Measurements from ENCODE around the gene ANXA6. TPM values are rescaled to one million over a fixed set of nuclear protein-coding genes. Genes with fewer than 3 reads are reported as not detected.

The ANXA6 gene
- total RNA-seq, 2 experiments from 2014 or later = 26.1 to 74.1 TPM

- H3K9me3 ChIP-seq (ENCODE audit: low read length) = no peaks in the 10 kb centered on the region
- no TSS peak for BruUV-seq (replicated peaks)
- DNase-seq (ENCODE audit: low spot score) = no peak
- no peak overlapping the region for H3K4me3 ChIP-seq (ENCODE audit: low read depth, low read length, poor library complexity, severe bottlenecking)
- no peaks in the 10 kb centered on the region for H3K9me2 ChIP-seq (ENCODE audit: insufficient read depth, low read length)
- POLR2A ChIA-PET = interaction anchor here (0.8 to 1.2 kb wide), 4 partner anchors 8 to 14 kb away, joined by 3 read pairs; no protein-coding TSS in a partner anchor
- H4K20me1 ChIP-seq (ENCODE audit: insufficient read depth, low read length) = no peaks in the 10 kb centered on the region
- no peak overlapping the region for H3K27ac ChIP-seq (ENCODE audit: low read depth, low read length, poor library complexity, severe bottlenecking)
- H3K4me2 ChIP-seq (ENCODE audit: low read length) = peak overlapping the region; percentile 33
- TF ChIP-seq EZH2phosphoT487 (IDR thresholded peaks at IDR 0.05; ENCODE audit: borderline replicate concordance, low read depth, low read length) = no peak
- TF ChIP-seq CTCF (conservative IDR thresholded peaks at IDR 0.05; ENCODE audit: low read length) = no peak
- peaks cover 30% of the 10 kb centered on the region for H3K4me1 ChIP-seq (ENCODE audit: insufficient read depth, low read length, poor library complexity, severe bottlenecking)
- intact Hi-C loops (cut with micrococcal nuclease; ENCODE audit: unreplicated experiment) = no loop called here
- CTCF ChIA-PET (ENCODE audit: unreplicated experiment) = no interaction called here
- H3K79me2 ChIP-seq (ENCODE audit: insufficient read depth, low read depth, low read length) = no peaks in the 10 kb centered on the region
- no peak overlapping the region; the same call in 1 of the 2 replicates for H2AFZ ChIP-seq (ENCODE audit: low read length)
- no peaks in the 10 kb centered on the region for H3K36me3 ChIP-seq (ENCODE audit: insufficient read depth, low read length)
Measured at GRCh38 chr5:151094030-151094851, 63.3 kb downstream of the ANXA6 start.

- H3K9me3 ChIP-seq (ENCODE audit: low read length) = no peaks in the 10 kb centered on the region
- ChIA-PET POLR2A (interaction anchor here (0.6 to 1.2 kb wide), 5 partner anchors 9 to 729 kb away, joined by 3 to 4 read pairs (median 3); no protein-coding TSS in a partner anchor), CTCF (ENCODE audit: unreplicated experiment) (interaction anchor here (1.1 kb wide), 1 partner anchor 24 kb away, joined by 3 read pairs; no protein-coding TSS in a partner anchor)
- no peak overlapping the region; the same call in 1 of the 2 replicates for H2AFZ ChIP-seq (ENCODE audit: low read length)
- intact Hi-C loops (cut with micrococcal nuclease; ENCODE audit: unreplicated experiment) = no loop called here
- no peaks in the 10 kb centered on the region for H3K79me2 ChIP-seq (ENCODE audit: insufficient read depth, low read depth, low read length)
- H3K36me3 ChIP-seq (ENCODE audit: insufficient read depth, low read length) = no peaks in the 10 kb centered on the region
- H3K4me2 ChIP-seq (ENCODE audit: low read length) = peak overlapping the region; percentile 33; the same call in 1 of the 2 replicates
- H3K4me1 ChIP-seq (ENCODE audit: insufficient read depth, low read length, poor library complexity, severe bottlenecking) = peaks cover 30% of the 10 kb centered on the region
- no peak overlapping the region for H3K4me3 ChIP-seq (ENCODE audit: low read depth, low read length, poor library complexity, severe bottlenecking)
- DNase-seq (ENCODE audit: low spot score) = no peak
- TF ChIP-seq EZH2phosphoT487 (IDR thresholded peaks at IDR 0.05; ENCODE audit: borderline replicate concordance, low read depth, low read length) = no peak
- TF ChIP-seq CTCF (conservative IDR thresholded peaks at IDR 0.05; ENCODE audit: low read length) = no peak
- H4K20me1 ChIP-seq (ENCODE audit: insufficient read depth, low read length) = no peaks in the 10 kb centered on the region
- BruUV-seq (replicated peaks) = no TSS peak
- H3K9me2 ChIP-seq (ENCODE audit: insufficient read depth, low read length) = no peaks in the 10 kb centered on the region
- no peak overlapping the region for H3K27ac ChIP-seq (ENCODE audit: low read depth, low read length, poor library complexity, severe bottlenecking)
Measured at GRCh38 chr5:151093476-151093889, 64.1 kb downstream of the ANXA6 start.

All from OCI-LY7 (cell line).